GM12892 (cell line): Measurements from ENCODE around the gene HDAC4.

Experiments used
- DNase-seq: peaks from one replicate; pipeline ENCODE4 v3.0.0; 2011; ENCODE audit not compliant: insufficient read length
- FAIRE-seq: peaks from 2 replicates; lab custom pipeline; 2011; peaks lifted over from hg19 to GRCh38; lab: Jason Lieb, UNC
- POLR2A ChIP-seq: IDR thresholded peaks from 2 replicates; pipeline ENCODE4 v1.6.1; 2011; ENCODE audit warnings: low read depth, low read length, control low read depth
- POLR2AphosphoS5 ChIP-seq: IDR thresholded peaks from 2 replicates; pipeline ENCODE4 v1.6.1; 2011; ENCODE audit warnings: low read depth, low read length, control low read depth
- TAF1 ChIP-seq: IDR thresholded peaks from 2 replicates; pipeline ENCODE4 v1.6.1; 2011; ENCODE audit warnings: low read depth, mild to moderate bottlenecking, control low read depth, low read length, borderline replicate concordance

The HDAC4 gene

DNA sequence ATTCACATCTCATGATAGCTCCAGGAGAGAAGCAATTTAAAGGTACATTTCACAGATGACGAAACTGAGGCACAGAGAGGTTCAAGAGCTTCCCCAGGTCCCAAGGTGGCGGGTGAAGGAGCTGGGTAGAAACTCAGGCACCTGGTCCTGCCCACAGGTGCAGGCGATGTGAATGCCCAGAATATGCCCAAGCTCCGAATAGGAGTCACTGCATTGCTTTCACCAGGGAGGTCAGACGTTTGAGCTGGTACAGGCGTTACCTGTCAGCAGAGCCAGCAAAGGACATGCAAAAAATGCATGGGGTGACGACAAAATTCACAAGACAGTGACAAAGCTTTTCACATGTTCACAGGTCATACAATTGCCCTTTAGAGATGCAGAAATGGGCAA lies 247.9 kb downstream of the HDAC4 start:
- FAIRE-seq (no peak), DNase-seq (no peak)
- TF ChIP-seq POLR2AphosphoS5 (no peak), TAF1 (no peak), POLR2A (no peak)

- TF ChIP-seq TAF1 = no peak
- DNase-seq = no peak
- no peak for FAIRE-seq
Observed at GRCh38 chr2:239152239-239152915, 248.4 kb downstream of the HDAC4 start.

DNA sequence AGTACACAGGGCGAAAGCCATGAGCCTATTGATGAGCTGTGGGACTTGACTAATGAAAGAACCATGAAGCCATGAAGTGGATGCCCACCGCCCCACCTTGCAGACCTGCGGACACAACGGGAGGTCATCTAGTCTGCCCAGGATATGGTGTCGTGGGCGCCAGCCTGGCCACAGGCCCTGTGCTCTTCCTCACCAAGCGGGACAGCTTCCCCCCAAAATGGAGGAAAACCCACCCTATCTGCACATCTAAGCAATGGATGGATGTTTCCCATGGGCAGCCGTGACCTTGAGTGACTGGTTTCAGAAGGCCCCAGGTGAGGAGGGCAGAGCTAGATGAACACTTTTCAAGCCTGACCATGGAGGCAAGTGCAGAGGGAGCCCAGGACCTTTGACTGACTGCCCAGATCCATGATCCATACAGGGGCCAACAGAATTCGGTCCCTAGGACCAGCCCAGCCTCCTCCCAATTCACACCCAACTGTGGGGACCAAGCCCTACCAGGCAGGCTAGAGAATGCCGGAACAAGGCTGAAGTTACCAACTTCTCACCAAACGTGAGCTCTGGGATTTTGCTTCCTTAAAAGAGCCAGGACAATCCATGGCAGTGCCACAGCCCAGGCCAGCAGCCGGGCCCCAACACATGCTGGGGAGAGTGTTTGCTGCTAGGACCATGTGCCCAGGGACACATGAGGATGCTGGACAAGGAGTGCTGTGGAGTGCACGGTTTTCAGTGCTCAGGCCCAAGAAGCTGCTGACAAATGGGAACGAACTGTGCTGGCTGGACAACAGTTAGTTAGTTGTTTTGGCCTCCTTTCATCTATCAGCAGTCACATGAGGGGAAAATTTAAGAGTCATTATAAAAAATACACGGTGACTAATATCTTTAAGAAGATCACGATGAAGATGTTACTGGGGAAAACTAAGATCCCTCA lies 249.4 kb downstream of the HDAC4 start:
- no peak for DNase-seq
- TF ChIP-seq POLR2AphosphoS5 = no peak
- no peak for TF ChIP-seq POLR2A
- no peak for TF ChIP-seq TAF1
- no peak for FAIRE-seq

DNA sequence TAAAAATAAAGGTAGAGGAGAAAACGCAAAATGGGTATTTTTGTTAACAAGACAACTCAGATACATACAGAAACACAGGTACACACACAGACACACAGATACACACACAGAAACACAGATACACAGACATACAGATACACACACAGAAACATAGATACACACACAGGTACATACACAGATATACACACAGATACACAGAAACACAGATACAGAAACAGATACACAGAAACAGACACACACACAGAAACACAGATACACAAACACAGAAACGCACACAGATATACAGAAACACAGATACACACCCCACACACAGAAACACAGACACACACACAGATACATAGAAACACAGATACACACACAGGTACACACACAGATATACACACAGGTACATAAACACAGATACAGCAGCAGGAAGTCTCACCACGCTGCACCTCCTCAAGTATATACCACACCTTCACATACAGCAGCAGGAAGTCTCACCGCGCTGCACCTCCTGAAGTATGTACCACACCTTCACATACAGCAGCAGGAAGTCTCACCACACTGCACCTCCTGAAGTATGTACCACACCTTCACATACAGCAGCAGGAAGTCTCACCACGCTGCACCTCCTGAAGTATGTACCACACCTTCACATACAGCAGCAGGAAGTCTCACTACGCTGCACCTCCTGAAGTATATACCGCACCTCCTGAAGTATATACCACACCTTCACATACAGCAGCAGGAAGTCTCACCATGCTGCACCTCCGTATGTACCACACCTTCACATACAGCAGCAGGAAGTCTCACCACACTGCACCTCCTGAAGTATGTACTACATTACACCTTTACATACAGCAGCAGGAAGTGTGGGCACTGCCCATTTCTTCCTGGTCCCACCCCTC lies 250.5 kb downstream of the HDAC4 start:
- FAIRE-seq (no peak), DNase-seq (no peak)
- TF ChIP-seq POLR2A = no peak
- TF ChIP-seq TAF1 = no peak
- no peak for TF ChIP-seq POLR2AphosphoS5

- FAIRE-seq = no peak
- no peak for TF ChIP-seq POLR2A
- DNase-seq = no peak
Observed at GRCh38 chr2:239149501-239149900, 251.3 kb downstream of the HDAC4 start.

- no peak for TF ChIP-seq POLR2AphosphoS5
- no peak for TF ChIP-seq POLR2A
- no peak for TF ChIP-seq TAF1
- FAIRE-seq (no peak), DNase-seq (no peak)
Observed at GRCh38 chr2:239148495-239149200, 252.2 kb downstream of the HDAC4 start.

- DNase-seq (no peak), FAIRE-seq (no peak)
- TF ChIP-seq TAF1 = no peak
- no peak for TF ChIP-seq POLR2AphosphoS5
- TF ChIP-seq POLR2A = no peak
Observed at GRCh38 chr2:239147376-239147775, 253.4 kb downstream of the HDAC4 start.

GRCh38 chr2:239146741-239147181 lies 254.1 kb downstream of the HDAC4 start:
- DNase-seq (no peak), FAIRE-seq (no peak)
- TF ChIP-seq POLR2AphosphoS5 (no peak), POLR2A (no peak), TAF1 (no peak)

GRCh38 chr2:239146011-239146641 lies 254.7 kb downstream of the HDAC4 start:
- FAIRE-seq = no peak
- no peak for TF ChIP-seq POLR2A
- TF ChIP-seq TAF1 = no peak
- TF ChIP-seq POLR2AphosphoS5 = no peak
- DNase-seq = no peak

DNA sequence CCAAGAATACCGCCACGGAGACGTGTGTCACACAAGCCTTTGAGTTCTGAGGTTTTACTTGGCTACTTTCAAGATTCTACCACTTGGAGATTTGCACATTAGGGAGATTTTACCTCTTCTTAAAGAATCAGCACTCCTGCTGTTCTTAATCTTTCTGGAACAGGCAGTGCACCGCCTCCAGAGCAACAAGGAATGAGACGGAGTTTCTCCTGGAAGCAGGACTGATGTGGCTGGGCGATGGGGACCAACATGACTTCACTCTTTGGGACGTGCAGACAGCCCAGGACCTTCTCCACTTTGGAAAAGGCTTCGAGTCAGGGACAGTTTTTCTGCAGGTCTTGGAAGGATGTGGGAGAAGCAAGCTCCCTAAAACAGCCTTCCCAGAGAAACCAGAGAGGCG lies 255.2 kb downstream of the HDAC4 start:
- no peak for TF ChIP-seq POLR2AphosphoS5
- TF ChIP-seq POLR2A = no peak
- TF ChIP-seq TAF1 = no peak
- DNase-seq = no peak
- no peak for FAIRE-seq
